ENCODE measurements around the gene MINK1. TPM values are rescaled to one million over a fixed set of nuclear protein-coding genes. Genes with fewer than 3 reads are reported as not detected.

Gene MINK1
- total RNA-seq, 1 donor from 2014 or later: 65.3 TPM

GRCh38 chr17:4810696-4811290, 22.3 kb upstream of the MINK1 start:
- no peak for DNase-seq
- H3K27ac Mint-ChIP-seq: no peak overlapping the region
- no peaks in the 10 kb centered on the region for H3K9me3 Mint-ChIP-seq
- ChIA-PET CTCF (no interaction called here), POLR2A (interaction anchor here (0.6 kb wide), 1 partner anchor 98 kb away, joined by 4 read pairs; no protein-coding TSS in a partner anchor)
- no peak overlapping the region for H3K4me3 Mint-ChIP-seq
- H3K36me3 Mint-ChIP-seq (ENCODE audit: low read depth): peaks cover 25% of the 10 kb centered on the region
- TF ChIP-seq, protein P1, sequence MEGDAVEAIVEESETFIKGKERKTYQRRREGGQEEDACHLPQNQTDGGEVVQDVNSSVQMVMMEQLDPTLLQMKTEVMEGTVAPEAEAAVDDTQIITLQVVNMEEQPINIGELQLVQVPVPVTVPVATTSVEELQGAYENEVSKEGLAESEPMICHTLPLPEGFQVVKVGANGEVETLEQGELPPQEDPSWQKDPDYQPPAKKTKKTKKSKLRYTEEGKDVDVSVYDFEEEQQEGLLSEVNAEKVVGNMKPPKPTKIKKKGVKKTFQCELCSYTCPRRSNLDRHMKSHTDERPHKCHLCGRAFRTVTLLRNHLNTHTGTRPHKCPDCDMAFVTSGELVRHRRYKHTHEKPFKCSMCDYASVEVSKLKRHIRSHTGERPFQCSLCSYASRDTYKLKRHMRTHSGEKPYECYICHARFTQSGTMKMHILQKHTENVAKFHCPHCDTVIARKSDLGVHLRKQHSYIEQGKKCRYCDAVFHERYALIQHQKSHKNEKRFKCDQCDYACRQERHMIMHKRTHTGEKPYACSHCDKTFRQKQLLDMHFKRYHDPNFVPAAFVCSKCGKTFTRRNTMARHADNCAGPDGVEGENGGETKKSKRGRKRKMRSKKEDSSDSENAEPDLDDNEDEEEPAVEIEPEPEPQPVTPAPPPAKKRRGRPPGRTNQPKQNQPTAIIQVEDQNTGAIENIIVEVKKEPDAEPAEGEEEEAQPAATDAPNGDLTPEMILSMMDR (IDR thresholded peaks at IDR 0.05): no peak
- H3K27me3 Mint-ChIP-seq: no peaks in the 10 kb centered on the region
- no peak for ATAC-seq (ENCODE audit: low read depth)
- intact Hi-C loops (cut with micrococcal nuclease): no loop called here
- H3K4me1 Mint-ChIP-seq: peaks cover 17% of the 10 kb centered on the region

DNA sequence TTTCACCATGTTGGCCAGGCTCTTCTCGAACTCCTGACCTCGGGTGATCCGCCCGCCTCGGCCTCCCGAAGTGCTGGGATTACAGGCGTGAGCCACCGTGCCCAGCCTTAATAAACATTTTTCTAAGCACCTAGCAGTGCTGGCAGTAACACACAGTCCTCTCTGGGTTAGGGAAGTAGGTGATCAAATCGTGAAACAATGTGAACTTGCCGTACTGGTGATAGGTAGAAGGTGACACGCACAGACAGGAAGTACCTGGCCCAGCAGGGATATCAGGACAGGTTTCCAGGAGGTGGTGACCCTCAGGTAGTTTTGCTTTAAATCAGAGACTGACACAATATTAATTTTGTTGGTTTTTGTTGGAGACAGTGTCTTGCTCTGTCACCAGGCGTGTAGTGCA, 21.7 kb upstream of the MINK1 start:
- intact Hi-C loops (cut with micrococcal nuclease): no loop called here
- TF ChIP-seq, protein P1 (IDR thresholded peaks at IDR 0.05): no peak
- CTCF ChIA-PET: no interaction called here
- peaks cover 11% of the 10 kb centered on the region for H3K4me1 Mint-ChIP-seq
- H3K27me3 Mint-ChIP-seq: no peaks in the 10 kb centered on the region
- H3K27ac Mint-ChIP-seq: no peak overlapping the region
- no peak overlapping the region for H3K4me3 Mint-ChIP-seq
- H3K9me3 Mint-ChIP-seq: no peaks in the 10 kb centered on the region
- POLR2A ChIA-PET: no interaction called here
- H3K36me3 Mint-ChIP-seq (ENCODE audit: low read depth): peaks cover 29% of the 10 kb centered on the region
- ATAC-seq (ENCODE audit: low read depth) (no peak), DNase-seq (no peak)

- ChIA-PET CTCF (no interaction called here), POLR2A (no interaction called here)
- TF ChIP-seq, protein P1 (IDR thresholded peaks at IDR 0.05): no peak
- Mint-ChIP-seq H3K36me3 (ENCODE audit: low read depth) (peaks cover 35% of the 10 kb centered on the region), H3K4me3 (no peak overlapping the region), H3K4me1 (peaks cover 8% of the 10 kb centered on the region), H3K27ac (no peak overlapping the region), H3K9me3 (no peaks in the 10 kb centered on the region), H3K27me3 (no peaks in the 10 kb centered on the region)
- no peak for DNase-seq
- no peak for ATAC-seq (ENCODE audit: low read depth)
- intact Hi-C loops (cut with micrococcal nuclease): no loop called here
These were observed 20.4 kb upstream of the MINK1 start for GRCh38 chr17:4812690-4813089.

- Mint-ChIP-seq H3K36me3 (ENCODE audit: low read depth) (peaks cover 32% of the 10 kb centered on the region), H3K27me3 (no peaks in the 10 kb centered on the region), H3K27ac (no peak overlapping the region), H3K4me3 (no peak overlapping the region), H3K4me1 (no peaks in the 10 kb centered on the region), H3K9me3 (no peaks in the 10 kb centered on the region)
- TF ChIP-seq, protein P1 (IDR thresholded peaks at IDR 0.05): no peak
- intact Hi-C loops (cut with micrococcal nuclease): no loop called here
- ATAC-seq (ENCODE audit: low read depth): no peak
- CTCF ChIA-PET: no interaction called here
- no peak for DNase-seq
- POLR2A ChIA-PET: no interaction called here
These were observed 18.0 kb upstream of the MINK1 start for GRCh38 chr17:4815043-4815675.

GRCh38 chr17:4816826-4817225, 16.3 kb upstream of the MINK1 start:
- Mint-ChIP-seq H3K27ac (no peak overlapping the region), H3K4me3 (no peak overlapping the region), H3K4me1 (no peaks in the 10 kb centered on the region), H3K36me3 (ENCODE audit: low read depth) (peaks cover 27% of the 10 kb centered on the region), H3K27me3 (no peaks in the 10 kb centered on the region), H3K9me3 (no peaks in the 10 kb centered on the region)
- intact Hi-C loops (cut with micrococcal nuclease): no loop called here
- CTCF ChIA-PET: no interaction called here
- POLR2A ChIA-PET: interaction anchor here (0.7 kb wide), 1 partner anchor 16 kb away, joined by 3 read pairs; no protein-coding TSS in a partner anchor
- ATAC-seq (ENCODE audit: low read depth) (no peak), DNase-seq (no peak)
- TF ChIP-seq, protein P1 (IDR thresholded peaks at IDR 0.05): no peak
